IPS-NIHi7 (cell line): Measurements from ENCODE around the gene STEAP2.
"Not testable (repeated sequence)": the region's sequence is repeated elsewhere in the genome, so short reads cannot be mapped to it uniquely, and the experiment has no call there.

Source experiments
- DNase-seq: peaks from one replicate; pipeline ENCODE4 v3.0.0; 2012; ENCODE audit warnings: mixed read lengths; ENCODE audit errors: extremely low spot score

Gene STEAP2

GRCh38 chr7:90211391-90212148 is at the start of gene STEAP2:
TSS of gene STEAP2 (plus strand) at chr7:90211740. CDS start at chr7:90225083, 13,343 bp downstream.
- peak; percentile 90 for DNase-seq

- no peak for DNase-seq
Measured at GRCh38 chr7:90163534-90163933, 48.0 kb upstream of the STEAP2 start.

- DNase-seq = no peak
Measured at GRCh38 chr7:90165724-90166123, 45.8 kb upstream of the STEAP2 start.

- no peak for DNase-seq
Measured at GRCh38 chr7:90166153-90166552, 45.4 kb upstream of the STEAP2 start.

GRCh38 chr7:90167361-90167760 is 44.2 kb upstream of the STEAP2 start:
- DNase-seq = no peak

- DNase-seq = no peak
Measured at GRCh38 chr7:90169891-90170290, 41.6 kb upstream of the STEAP2 start.

- DNase-seq = no peak
Measured at GRCh38 chr7:90172121-90172520, 39.4 kb upstream of the STEAP2 start.

- no peak for DNase-seq
Measured at GRCh38 chr7:90172624-90173023, 38.9 kb upstream of the STEAP2 start.

- DNase-seq = no peak
Measured at GRCh38 chr7:90173127-90173844, 38.3 kb upstream of the STEAP2 start.

- no peak for DNase-seq
Measured at GRCh38 chr7:90175667-90176066, 35.9 kb upstream of the STEAP2 start.

- no peak for DNase-seq
Measured at GRCh38 chr7:90176195-90176594, 35.3 kb upstream of the STEAP2 start.

- DNase-seq = no peak
Measured at GRCh38 chr7:90178166-90178565, 33.4 kb upstream of the STEAP2 start.

- DNase-seq = no peak
Measured at GRCh38 chr7:90178679-90179278, 32.8 kb upstream of the STEAP2 start.

- no peak for DNase-seq
Measured at GRCh38 chr7:90180011-90180585, 31.4 kb upstream of the STEAP2 start.

GRCh38 chr7:90180649-90181048 is 30.9 kb upstream of the STEAP2 start:
- DNase-seq = no peak

- no peak for DNase-seq
Measured at GRCh38 chr7:90181485-90181884, 30.1 kb upstream of the STEAP2 start.

- not testable (repeated sequence) for DNase-seq
Measured at GRCh38 chr7:90186290-90186689, 25.2 kb upstream of the STEAP2 start.

- DNase-seq = no peak
Measured at GRCh38 chr7:90187507-90188050, 24.0 kb upstream of the STEAP2 start.

GRCh38 chr7:90188281-90188680 is 23.3 kb upstream of the STEAP2 start:
- DNase-seq = no peak

- DNase-seq = no peak
Measured at GRCh38 chr7:90190995-90191394, 20.5 kb upstream of the STEAP2 start.

GRCh38 chr7:90191648-90192047 is 19.9 kb upstream of the STEAP2 start:
- DNase-seq = no peak
